GM23248 (cell line): Measurements from ENCODE around the gene RGL1. TPM values are rescaled to one million over a fixed set of nuclear protein-coding genes. Genes with fewer than 3 reads are reported as not detected.

Source experiments
- DNase-seq: peaks from one replicate; pipeline ENCODE4 v3.0.0-alpha.2; 2015
- H2AFZ ChIP-seq: fragments of 200-600 bp; sonication (generic); 2 replicates; pipeline ENCODE4 v1.6.1; 2016; ENCODE audit warnings: antibody characterized with exemption
- H3F3A ChIP-seq: fragments of 200-600 bp; sonication (generic); 2 replicates; pipeline ENCODE4 v1.6.1; 2016; ENCODE audit warnings: mild to moderate bottlenecking, antibody characterized with exemption, mixed run types; ENCODE audit not compliant: insufficient read depth
- H3K27ac ChIP-seq: fragments of 200-600 bp; sonication (generic); 2 replicates; pipeline ENCODE4 v1.5.1; 2016; ENCODE audit warnings: mild to moderate bottlenecking
- H3K27me3 ChIP-seq: fragments of 200-600 bp; sonication (generic); replicated peaks from 2 replicates; pipeline ENCODE4 v1.6.1; 2016; ENCODE audit warnings: mild to moderate bottlenecking; ENCODE audit not compliant: insufficient read depth
- H3K36me3 ChIP-seq: fragments of 200-600 bp; sonication (generic); 2 replicates; pipeline ENCODE4 v1.6.1; 2016; ENCODE audit warnings: low read depth, mild to moderate bottlenecking
- H3K4me1 ChIP-seq: fragments of 200-600 bp; sonication (generic); 2 replicates; pipeline ENCODE4 v1.6.1; 2016; ENCODE audit warnings: mild to moderate bottlenecking; ENCODE audit not compliant: insufficient read depth
- H3K4me2 ChIP-seq: fragments of 200-600 bp; sonication (generic); one replicate; pipeline ENCODE4 v1.6.1; 2016; ENCODE audit warnings: mild to moderate bottlenecking; ENCODE audit not compliant: unreplicated experiment
- H3K4me3 ChIP-seq: fragments of 200-600 bp; sonication (generic); 2 replicates; pipeline ENCODE4 v1.5.1; 2016; ENCODE audit warnings: mild to moderate bottlenecking
- H3K79me2 ChIP-seq: fragments of 200-600 bp; sonication (generic); 2 replicates; pipeline ENCODE4 v1.6.1; 2016; ENCODE audit warnings: mild to moderate bottlenecking; ENCODE audit not compliant: insufficient read depth
- H3K9ac ChIP-seq: fragments of 200-600 bp; sonication (generic); 2 replicates; pipeline ENCODE4 v1.6.1; 2016; ENCODE audit warnings: mild to moderate bottlenecking
- H3K9me2 ChIP-seq: fragments of 200-600 bp; sonication (generic); 2 replicates; pipeline ENCODE4 v1.6.1; 2016; ENCODE audit warnings: mixed run types, mild to moderate bottlenecking, moderate library complexity; ENCODE audit not compliant: insufficient read depth
- H3K9me3 ChIP-seq: fragments of 200-600 bp; sonication (generic); one replicate; pipeline ENCODE4 v1.6.1; 2017; ENCODE audit warnings: low read depth
- H4K20me1 ChIP-seq: fragments of 200-600 bp; sonication (generic); 2 replicates; pipeline ENCODE4 v1.6.0; 2016; ENCODE audit not compliant: insufficient read depth
- EZH2 ChIP-seq: fragments of 200-600 bp; sonication (generic); IDR thresholded peaks from 2 replicates; pipeline ENCODE4 v1.6.1; 2018; ENCODE audit warnings: antibody characterized with exemption, mild to moderate bottlenecking; ENCODE audit not compliant: insufficient read depth, poor library complexity, severe bottlenecking
- EZH2phosphoT487 ChIP-seq: fragments of 200-600 bp; sonication (generic); IDR thresholded peaks from 2 replicates; pipeline ENCODE4 v1.6.1; 2018; ENCODE audit warnings: antibody characterized with exemption, moderate library complexity, mild to moderate bottlenecking, low read depth; ENCODE audit not compliant: insufficient read depth
- WGBS, 2 experiments: methylation state at CpG; one replicate each; pipeline ENCODE4 v1.1.6; 2015 to 2017; ENCODE audit warnings: low lambda C conversion rate in 2 of 2, low coverage in 1 of 2; ENCODE audit errors: missing lambda C conversion rate in 2 of 2; 5-methylcytosine and 5-hydroxymethylcytosine counted together
- in situ Hi-C: fragments of 300-500 bp; cut with MboI; formaldehyde crosslinking; loops from 2 replicates; pipeline ENCODE4 v1.15.0; 2020
- polyA plus RNA-seq: library from polyadenylated mRNA; unstranded; fragments of >200 nt; fragmentation: Nextera tagmentation; extraction: Ambion mirVana; gene quantifications from 2 replicates; pipeline ENCODE4 v1.2.1, GENCODE V29; 2016
- total RNA-seq: library from RNA; depleted of rRNA; stranded (reverse); fragments of >200 nt; shearing (Covaris generic); gene quantifications from 2 replicates; pipeline ENCODE4 v1.2.3, GENCODE V29; 2014

RGL1 gene
- total and polyA plus RNA-seq, 2 experiments from 2014 or later: 9.4 to 13.4 TPM

GRCh38 chr1:183967914-183968313 is 163.0 kb downstream of the RGL1 start:
- in situ Hi-C loops: no loop called here
- Histone ChIP-seq H4K20me1 (no peaks in the 10 kb centered on the region), H3K9ac (no peak overlapping the region), H3K4me1 (no peaks in the 10 kb centered on the region), H3K79me2 (no peaks in the 10 kb centered on the region), H3K9me2 (0 out of 2 replicates have a peak, but pooled peaks cover 9% of the 10 kb centered on the region), H3F3A (no peaks in the 10 kb centered on the region), H3K4me3 (no peak overlapping the region), H3K9me3 (no peaks in the 10 kb centered on the region), H3K27ac (no peak overlapping the region), H3K4me2 (no peak overlapping the region), H2AFZ (no peak overlapping the region), H3K27me3 (no peaks in the 10 kb centered on the region), H3K36me3 (no peaks in the 10 kb centered on the region)
- no peak for DNase-seq
- WGBS, 2 experiments: 90 to 92% methylated on average over 2 of the region's 2 CpGs
- TF ChIP-seq EZH2phosphoT487 (no peak), EZH2 (no peak)

- no peaks in the 10 kb centered on the region for H3K36me3 ChIP-seq
- 0 out of 2 replicates have a peak, but pooled peaks cover 9% of the 10 kb centered on the region for H3K9me2 ChIP-seq
- H3K27ac ChIP-seq: no peak overlapping the region
- no peaks in the 10 kb centered on the region for H3K27me3 ChIP-seq
- no peaks in the 10 kb centered on the region for H4K20me1 ChIP-seq
- in situ Hi-C loops: no loop called here
- no peaks in the 10 kb centered on the region for H3F3A ChIP-seq
- no peak overlapping the region for H3K4me3 ChIP-seq
- H3K79me2 ChIP-seq: no peaks in the 10 kb centered on the region
- DNase-seq: no peak
- no peak overlapping the region for H3K4me2 ChIP-seq
- H3K9me3 ChIP-seq: no peaks in the 10 kb centered on the region
- WGBS, 2 experiments: 89 to 93% methylated on average over 5 of the region's 5 CpGs
- no peak overlapping the region for H2AFZ ChIP-seq
- H3K4me1 ChIP-seq: no peaks in the 10 kb centered on the region
- H3K9ac ChIP-seq: no peak overlapping the region
- TF ChIP-seq EZH2phosphoT487 (no peak), EZH2 (no peak)
Observed at GRCh38 chr1:183968386-183968785, 163.5 kb downstream of the RGL1 start.

GRCh38 chr1:183970516-183971300 is 165.8 kb downstream of the RGL1 start:
- Histone ChIP-seq H3K9ac (no peak overlapping the region), H3K9me2 (peaks cover 6% of the 10 kb centered on the region; the same call in 1 of the 2 replicates), H3K27me3 (no peaks in the 10 kb centered on the region), H3K4me2 (no peak overlapping the region), H4K20me1 (no peaks in the 10 kb centered on the region), H3F3A (no peaks in the 10 kb centered on the region), H3K27ac (no peak overlapping the region), H3K4me3 (no peak overlapping the region), H3K79me2 (no peaks in the 10 kb centered on the region), H2AFZ (no peak overlapping the region), H3K4me1 (no peaks in the 10 kb centered on the region), H3K36me3 (no peaks in the 10 kb centered on the region), H3K9me3 (no peaks in the 10 kb centered on the region)
- in situ Hi-C loops: no loop called here
- TF ChIP-seq EZH2 (no peak), EZH2phosphoT487 (no peak)
- WGBS, 2 experiments: 69 to 72% methylated on average over 4 of the region's 4 CpGs
- no peak for DNase-seq

- Histone ChIP-seq H3K36me3 (no peaks in the 10 kb centered on the region), H3K4me3 (no peak overlapping the region), H3K79me2 (no peaks in the 10 kb centered on the region), H3F3A (no peaks in the 10 kb centered on the region), H2AFZ (no peak overlapping the region), H3K9ac (no peak overlapping the region), H3K9me2 (peaks cover 3% of the 10 kb centered on the region; the same call in 1 of the 2 replicates), H3K27ac (no peak overlapping the region), H4K20me1 (no peaks in the 10 kb centered on the region), H3K27me3 (no peaks in the 10 kb centered on the region), H3K4me1 (no peaks in the 10 kb centered on the region), H3K9me3 (no peaks in the 10 kb centered on the region), H3K4me2 (no peak overlapping the region)
- TF ChIP-seq EZH2 (no peak), EZH2phosphoT487 (no peak)
- in situ Hi-C loops: no loop called here
- WGBS, 2 experiments: 71 to 77% methylated on average over 3 of the region's 3 CpGs
- no peak for DNase-seq
Observed at GRCh38 chr1:183975651-183976050, 170.7 kb downstream of the RGL1 start.
